ENCODE measurements around the gene HIVEP3. TPM values are rescaled to one million over a fixed set of nuclear protein-coding genes. Genes with fewer than 3 reads are reported as not detected.

The HIVEP3 gene
- polyA plus RNA-seq, 1 of the 3 experiments (the other 2 are of a cell fraction): 6.4 TPM

DNA sequence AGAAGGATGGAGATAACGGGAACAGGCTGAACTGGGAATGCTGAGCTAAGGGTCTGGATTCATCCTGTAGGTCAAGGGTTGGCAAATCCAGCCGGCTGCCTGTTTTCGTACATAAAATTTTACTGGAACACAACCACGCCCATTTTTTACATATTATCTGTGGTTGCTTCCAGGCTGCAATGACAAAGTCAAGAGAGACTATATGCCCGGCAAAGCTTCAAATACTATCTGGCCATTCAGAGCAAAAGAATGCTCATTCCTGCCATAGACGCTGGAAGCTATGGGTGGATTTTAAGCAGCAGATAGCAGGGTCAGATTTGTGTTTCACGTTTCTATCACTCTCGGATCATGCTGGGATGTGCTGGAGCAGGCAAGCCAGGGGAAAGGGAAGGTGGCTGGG, 296.3 kb downstream of the HIVEP3 start:
- no peaks in the 10 kb centered on the region for H3K79me2 ChIP-seq (ENCODE audit: insufficient read depth)
- no peak overlapping the region for H3K27ac ChIP-seq (ENCODE audit: low read depth in 2 of 2, low read length in 1 of 2)
- no peaks in the 10 kb centered on the region for H3K9me3 ChIP-seq
- POLR2A ChIA-PET: no interaction called here
- no peaks in the 10 kb centered on the region for H3K36me3 ChIP-seq (replicated peaks in 1 of 2; ENCODE audit: control insufficient read depth in 1 of 2, insufficient read depth in 2 of 2, low read length in 1 of 2)
- CTCF ChIA-PET: interaction anchor here (1.2 to 1.7 kb wide), 2 partner anchors 12 to 48 kb away, joined by 5 read pairs; no protein-coding TSS in a partner anchor
- DNase-seq: no peak
- peak overlapping the region; percentile 5; the same call in 1 of the 2 replicates for H3K4me2 ChIP-seq
- H3K9ac ChIP-seq: no peak overlapping the region
- H2AFZ ChIP-seq (ENCODE audit: low read depth): no peak overlapping the region
- no peaks in the 10 kb centered on the region for H3K9me2 ChIP-seq
- H3F3A ChIP-seq (replicated peaks; ENCODE audit: insufficient read depth): no peaks in the 10 kb centered on the region
- TF ChIP-seq FOXM1 (IDR thresholded peaks at IDR 0.05; ENCODE audit: low read depth): no peak
- TF ChIP-seq RFX5 (IDR thresholded peaks at IDR 0.05; ENCODE audit: low read length): no peak
- no peak for TF ChIP-seq MXI1 (IDR thresholded peaks at IDR 0.05; ENCODE audit: low read depth, low read length)
- TF ChIP-seq NRF1 (IDR thresholded peaks at IDR 0.05; ENCODE audit: low read depth, low read length): no peak
- no peak for TF ChIP-seq GABPA (IDR thresholded peaks at IDR 0.05; ENCODE audit: low read depth)
- TF ChIP-seq MEF2A (IDR thresholded peaks at IDR 0.05; ENCODE audit: borderline replicate concordance, low read depth): no peak
- H4K20me1 ChIP-seq (ENCODE audit: insufficient read depth): no peaks in the 10 kb centered on the region
- peaks cover 10 to 22% of the 10 kb centered on the region in 2 experiments; a peak in 2 of 4 replicates for H3K4me1 ChIP-seq (ENCODE audit: control insufficient read depth in 1 of 2, insufficient read depth in 2 of 2, low read depth in 1 of 2, low read length in 1 of 2)
- H3K27me3 ChIP-seq (ENCODE audit: insufficient read depth): no peaks in the 10 kb centered on the region
- 67% methylated on average over 8 of the region's 8 CpGs for WGBS (ENCODE audit: low lambda C conversion rate)
- no peak overlapping the region for H3K4me3 ChIP-seq (ENCODE audit: low read depth in 2 of 2, low read length in 1 of 2)

DNA sequence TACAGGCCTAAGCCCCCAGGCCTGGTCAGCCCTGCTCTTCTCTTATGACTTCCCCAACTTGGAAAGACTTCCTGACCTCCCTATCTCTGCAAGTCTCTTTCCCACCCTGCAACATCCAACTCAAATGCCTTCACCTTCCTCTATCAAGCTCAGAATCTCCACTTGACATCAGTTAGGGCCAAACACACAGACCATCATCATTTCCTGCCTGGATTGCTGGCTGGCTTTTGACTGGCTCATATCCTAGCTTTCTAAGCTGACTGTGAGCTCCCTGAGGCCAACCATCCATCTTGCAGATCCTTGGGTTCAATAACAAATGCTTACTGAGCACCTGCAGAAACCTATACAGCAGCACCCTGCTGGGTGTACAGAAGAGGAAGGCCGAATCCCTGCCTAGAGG, 296.9 kb downstream of the HIVEP3 start:
- no peak overlapping the region for H2AFZ ChIP-seq (ENCODE audit: low read depth)
- H3K9me2 ChIP-seq: no peaks in the 10 kb centered on the region
- H3K9ac ChIP-seq: no peak overlapping the region
- 87% methylated on average over 1 of the region's 1 CpG for WGBS (ENCODE audit: low lambda C conversion rate)
- no peaks in the 10 kb centered on the region for H3F3A ChIP-seq (replicated peaks; ENCODE audit: insufficient read depth)
- POLR2A ChIA-PET: no interaction called here
- peaks cover 10 to 19% of the 10 kb centered on the region in 2 experiments; a peak in 2 of 4 replicates for H3K4me1 ChIP-seq (ENCODE audit: control insufficient read depth in 1 of 2, insufficient read depth in 2 of 2, low read depth in 1 of 2, low read length in 1 of 2)
- H3K4me3 ChIP-seq (ENCODE audit: low read depth in 2 of 2, low read length in 1 of 2): no peak overlapping the region
- no peaks in the 10 kb centered on the region for H3K9me3 ChIP-seq
- no peak overlapping the region for H3K27ac ChIP-seq (ENCODE audit: low read depth in 2 of 2, low read length in 1 of 2)
- no peaks in the 10 kb centered on the region for H3K36me3 ChIP-seq (replicated peaks in 1 of 2; ENCODE audit: control insufficient read depth in 1 of 2, insufficient read depth in 2 of 2, low read length in 1 of 2)
- no peaks in the 10 kb centered on the region for H3K27me3 ChIP-seq (ENCODE audit: insufficient read depth)
- H4K20me1 ChIP-seq (ENCODE audit: insufficient read depth): no peaks in the 10 kb centered on the region
- DNase-seq: no peak
- no peak for TF ChIP-seq TEAD4 (IDR thresholded peaks at IDR 0.05; ENCODE audit: borderline replicate concordance, insufficient read depth)
- TF ChIP-seq, protein P1, sequence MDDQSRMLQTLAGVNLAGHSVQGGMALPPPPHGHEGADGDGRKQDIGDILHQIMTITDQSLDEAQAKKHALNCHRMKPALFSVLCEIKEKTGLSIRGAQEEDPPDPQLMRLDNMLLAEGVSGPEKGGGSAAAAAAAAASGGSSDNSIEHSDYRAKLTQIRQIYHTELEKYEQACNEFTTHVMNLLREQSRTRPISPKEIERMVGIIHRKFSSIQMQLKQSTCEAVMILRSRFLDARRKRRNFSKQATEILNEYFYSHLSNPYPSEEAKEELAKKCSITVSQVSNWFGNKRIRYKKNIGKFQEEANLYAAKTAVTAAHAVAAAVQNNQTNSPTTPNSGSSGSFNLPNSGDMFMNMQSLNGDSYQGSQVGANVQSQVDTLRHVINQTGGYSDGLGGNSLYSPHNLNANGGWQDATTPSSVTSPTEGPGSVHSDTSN (IDR thresholded peaks at IDR 0.05): no peak
- no peak for TF ChIP-seq GABPA (IDR thresholded peaks at IDR 0.05; ENCODE audit: low read depth)
- no peak for TF ChIP-seq CHD2 (IDR thresholded peaks at IDR 0.05; ENCODE audit: low read length, partially characterized antibody)
- TF ChIP-seq EP300 (IDR thresholded peaks at IDR 0.05; ENCODE audit: borderline replicate concordance in 1 of 2, low read depth in 1 of 2, low read length in 1 of 2): no peak
- TF ChIP-seq JUND (IDR thresholded peaks at IDR 0.05): no peak
- TF ChIP-seq FOXJ3 (CRISPR knock-in tag; IDR thresholded peaks at IDR 0.05): no peak
- TF ChIP-seq NFIC (IDR thresholded peaks at IDR 0.05; ENCODE audit: borderline replicate concordance): no peak
- CTCF ChIA-PET: interaction anchor here (1.2 to 1.7 kb wide), 2 partner anchors 11 to 47 kb away, joined by 5 read pairs; no protein-coding TSS in a partner anchor
- no peaks in the 10 kb centered on the region for H3K79me2 ChIP-seq (ENCODE audit: insufficient read depth)
- H3K4me2 ChIP-seq: no peak overlapping the region
